GM18519 (cell line): ENCODE measurements around the gene BOD1.

ENCODE experiments used
- ATAC-seq: cut with Tn5 transposase; IDR thresholded peaks from one replicate; pipeline ENCODE4 v1.9.1; 2021; ENCODE audit warnings: mild to moderate bottlenecking, moderate library complexity; ENCODE audit not compliant: unreplicated experiment, low FRiP score

The BOD1 gene

GRCh38 chr5:173642191-173642816 is 25.9 kb upstream of the BOD1 start:
- ATAC-seq: no peak

DNA sequence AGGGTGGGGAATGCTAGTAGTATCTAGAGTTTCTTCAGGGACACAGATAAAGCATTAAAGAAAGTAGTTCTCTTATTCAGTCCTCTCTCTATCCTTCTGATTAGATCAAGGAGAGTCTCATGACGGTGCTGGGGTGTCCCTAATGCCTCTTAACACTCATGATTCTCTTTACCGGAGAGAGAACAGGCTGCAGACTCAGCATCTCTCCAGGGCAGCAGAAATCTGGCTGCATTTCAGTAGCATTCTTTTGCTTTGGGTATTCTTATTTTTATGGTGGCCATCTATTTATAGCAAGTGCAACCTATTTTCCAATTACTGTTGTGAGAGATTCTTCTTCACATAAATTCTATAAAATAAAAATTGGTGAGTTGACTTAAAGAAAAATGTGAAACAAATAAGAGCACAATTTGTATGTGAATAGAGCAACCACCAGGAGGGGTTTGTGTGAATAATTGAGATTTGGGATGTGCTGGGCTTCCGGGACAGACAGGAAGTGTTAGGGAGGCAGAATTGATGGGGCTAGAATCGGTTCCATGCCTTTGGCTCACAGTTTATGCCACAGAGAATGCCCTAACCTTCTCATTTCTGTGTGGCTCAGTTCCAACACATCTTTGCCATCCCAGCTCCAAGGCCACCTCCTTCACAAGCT is 23.8 kb upstream of the BOD1 start:
- ATAC-seq: no peak

GRCh38 chr5:173638126-173639040 is 21.9 kb upstream of the BOD1 start:
- ATAC-seq: no peak

- ATAC-seq: no peak
Observed at GRCh38 chr5:173637340-173637739, 20.9 kb upstream of the BOD1 start.

DNA sequence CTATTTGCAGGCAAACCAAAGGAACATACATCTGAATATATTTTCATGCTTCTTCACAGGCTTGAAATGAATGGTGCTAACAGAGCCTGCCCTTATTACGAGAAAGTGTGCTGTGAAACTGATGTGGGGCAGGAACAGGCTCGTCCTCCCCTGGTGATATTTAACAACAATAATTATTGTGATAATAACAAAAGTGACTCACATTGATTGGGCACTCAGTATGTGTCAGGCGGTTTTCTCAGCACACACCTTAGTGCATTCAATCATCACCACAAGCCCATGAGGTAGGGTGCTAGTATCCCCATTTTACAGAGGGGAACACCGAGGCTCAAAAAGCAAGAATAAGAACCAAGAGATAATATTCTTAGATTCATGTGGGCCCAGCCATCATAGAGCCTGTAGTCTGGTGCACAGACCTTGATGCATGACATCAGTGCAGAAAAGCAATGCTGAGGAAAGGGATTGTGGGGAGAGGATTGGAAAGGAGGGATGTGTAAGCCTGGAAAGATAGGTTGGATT is 18.1 kb upstream of the BOD1 start:
- no peak for ATAC-seq

DNA sequence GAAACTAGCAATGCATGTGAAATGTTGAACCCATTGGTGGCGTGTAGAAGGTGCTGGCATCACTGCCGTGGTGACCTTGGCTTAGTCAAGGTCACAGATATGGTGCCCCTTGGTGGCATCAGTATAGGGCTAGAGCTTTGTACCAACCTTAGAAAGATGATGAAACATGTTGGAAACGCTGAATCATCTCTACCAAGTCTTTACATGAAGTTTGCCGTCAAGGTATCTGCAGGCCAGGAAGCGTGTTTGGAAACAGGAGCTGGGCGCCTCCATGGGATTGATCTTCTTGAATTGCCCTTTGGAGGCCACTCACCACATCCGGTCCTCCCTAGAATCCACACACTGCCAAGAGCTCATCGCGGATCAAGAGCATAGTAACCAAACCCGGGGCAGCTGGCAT is 16.9 kb upstream of the BOD1 start:
- ATAC-seq: no peak

DNA sequence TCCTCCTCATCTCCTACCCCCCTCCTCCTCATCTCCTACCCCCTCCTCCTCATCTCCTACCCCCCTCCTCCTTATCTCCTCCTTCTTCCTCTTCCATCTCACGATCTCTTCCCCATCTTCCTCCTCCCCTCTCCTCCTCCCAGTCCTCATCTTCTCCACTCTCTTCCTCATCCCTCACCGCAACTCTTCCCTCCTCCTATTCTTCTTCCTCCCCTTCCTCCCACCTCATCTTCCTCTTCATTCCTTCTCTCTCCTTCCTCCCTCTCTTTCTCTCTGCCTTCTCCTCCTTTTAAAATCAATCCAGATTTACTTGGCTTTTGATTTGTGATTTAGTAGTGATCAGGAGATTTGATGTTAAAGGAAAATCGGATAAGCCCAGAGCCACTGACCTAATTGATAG is 15.0 kb upstream of the BOD1 start:
- ATAC-seq: no peak

DNA sequence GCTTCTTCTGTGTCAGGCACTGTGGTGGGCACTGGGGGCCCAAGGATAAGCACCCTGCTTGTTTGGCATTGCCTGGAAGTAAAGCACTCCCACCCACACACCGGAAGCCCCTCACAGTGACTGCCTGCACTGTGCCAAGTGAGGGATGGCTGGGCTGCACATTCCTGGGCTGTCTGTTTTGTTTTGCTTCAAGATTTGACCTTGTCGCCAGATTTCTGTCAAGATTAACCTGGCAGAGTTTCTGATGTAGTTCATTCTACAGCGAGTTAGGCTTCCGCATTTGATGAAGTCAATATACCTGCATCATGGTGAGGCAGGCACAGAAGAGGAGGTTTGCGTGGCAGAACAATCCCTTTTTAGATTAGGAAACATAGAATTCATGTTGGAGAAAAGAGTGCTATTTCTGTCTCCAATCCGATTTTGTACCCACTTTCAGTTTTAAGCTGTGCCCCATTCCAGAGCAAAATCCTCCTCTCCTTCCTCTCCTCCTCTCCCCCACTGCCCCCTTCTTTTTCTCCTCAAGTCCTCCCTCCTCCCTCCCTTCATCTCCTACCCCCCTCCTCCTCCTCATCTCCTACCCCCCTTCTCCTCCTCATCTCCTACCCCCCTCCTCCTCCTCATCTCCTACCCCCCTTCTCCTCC is 14.4 kb upstream of the BOD1 start:
- no peak for ATAC-seq

GRCh38 chr5:173629628-173630027 is 13.2 kb upstream of the BOD1 start:
- no peak for ATAC-seq

GRCh38 chr5:173628501-173628900 is 12.1 kb upstream of the BOD1 start:
- no peak for ATAC-seq

DNA sequence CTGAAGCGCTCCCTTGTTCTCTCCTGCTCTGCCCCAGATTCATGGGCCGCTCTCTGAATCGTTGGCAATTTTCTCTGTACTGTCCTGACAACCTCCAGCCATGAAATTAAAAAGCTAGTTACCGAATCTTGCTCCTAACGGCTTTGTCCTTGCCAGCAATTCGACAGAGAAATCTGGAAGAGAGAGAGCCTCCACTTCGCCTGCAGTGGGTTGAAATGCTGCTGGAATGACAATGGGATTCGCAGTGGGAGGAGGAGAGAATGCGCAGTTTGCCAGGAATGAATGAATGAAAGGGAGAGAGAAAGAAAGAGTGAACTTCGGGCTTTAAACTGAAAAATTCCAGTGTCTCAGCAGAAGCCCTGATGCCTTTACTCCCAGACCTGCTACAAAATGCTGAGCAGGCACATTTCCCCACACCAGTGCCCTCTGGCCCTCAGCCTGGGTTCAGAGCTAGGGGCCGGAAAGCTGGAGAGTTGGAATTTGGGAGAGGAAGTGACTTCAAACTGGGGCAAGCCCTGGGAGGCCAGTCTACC is 11.5 kb upstream of the BOD1 start:
- no peak for ATAC-seq

DNA sequence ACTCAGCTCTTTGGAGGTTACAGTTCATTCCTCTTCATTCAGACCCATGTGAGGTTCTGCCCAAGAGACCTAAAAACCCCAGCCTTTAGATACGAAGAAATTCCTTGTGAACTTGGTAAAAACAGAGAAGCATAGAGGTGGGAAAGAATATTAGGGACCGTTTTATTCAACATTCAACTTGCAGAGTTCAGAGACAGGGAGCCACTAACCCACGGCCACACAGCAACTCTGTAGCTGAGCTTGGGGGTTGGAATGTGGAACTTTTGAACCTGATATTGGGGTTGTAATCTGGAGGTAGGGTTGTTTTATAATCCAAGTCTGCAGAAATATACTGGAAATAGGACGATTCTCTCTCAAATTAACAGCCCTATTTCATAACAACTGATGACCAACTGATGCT is 10.8 kb upstream of the BOD1 start:
- ATAC-seq: no peak

DNA sequence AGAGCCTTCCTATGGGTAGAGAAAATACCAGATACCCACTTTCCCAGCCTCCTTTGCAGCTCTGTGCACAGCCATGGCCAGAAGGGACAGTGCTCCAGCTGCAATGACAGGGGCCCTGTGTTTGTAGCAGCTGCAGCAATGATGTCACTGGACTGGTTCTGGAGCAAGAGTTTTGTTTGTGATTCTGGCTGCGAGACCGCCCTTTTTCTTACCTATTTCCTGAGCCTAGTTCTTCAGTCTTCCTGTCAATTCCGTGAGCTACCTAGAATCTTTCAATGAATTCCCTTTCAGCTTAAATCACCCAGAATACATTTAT is 10.0 kb upstream of the BOD1 start:
- ATAC-seq: no peak

GRCh38 chr5:173625673-173626504 is 9.4 kb upstream of the BOD1 start:
- no peak for ATAC-seq

- no peak for ATAC-seq
Observed at GRCh38 chr5:173625261-173625660, 8.8 kb upstream of the BOD1 start.

- ATAC-seq: no peak
Observed at GRCh38 chr5:173624282-173624681, 7.8 kb upstream of the BOD1 start.

DNA sequence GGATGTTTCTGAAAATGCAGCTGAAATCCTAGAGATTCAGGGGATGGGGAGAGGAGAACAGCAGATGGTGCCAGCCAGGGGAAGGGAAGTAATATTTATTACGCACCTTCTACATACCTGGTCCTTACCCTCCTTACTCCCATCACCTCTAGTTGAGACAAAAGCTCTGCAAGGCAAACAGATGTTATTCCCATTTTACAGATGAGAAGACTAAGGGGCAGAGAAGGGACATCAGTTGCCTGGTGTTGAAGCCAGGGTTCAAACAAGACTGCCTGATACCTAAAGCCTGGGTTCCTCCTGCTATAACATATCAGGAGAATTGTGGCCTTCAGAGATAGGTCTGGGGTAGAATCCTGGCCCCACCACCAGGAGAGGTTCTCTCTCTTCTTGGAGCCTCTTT is 7.3 kb upstream of the BOD1 start:
- ATAC-seq: no peak

DNA sequence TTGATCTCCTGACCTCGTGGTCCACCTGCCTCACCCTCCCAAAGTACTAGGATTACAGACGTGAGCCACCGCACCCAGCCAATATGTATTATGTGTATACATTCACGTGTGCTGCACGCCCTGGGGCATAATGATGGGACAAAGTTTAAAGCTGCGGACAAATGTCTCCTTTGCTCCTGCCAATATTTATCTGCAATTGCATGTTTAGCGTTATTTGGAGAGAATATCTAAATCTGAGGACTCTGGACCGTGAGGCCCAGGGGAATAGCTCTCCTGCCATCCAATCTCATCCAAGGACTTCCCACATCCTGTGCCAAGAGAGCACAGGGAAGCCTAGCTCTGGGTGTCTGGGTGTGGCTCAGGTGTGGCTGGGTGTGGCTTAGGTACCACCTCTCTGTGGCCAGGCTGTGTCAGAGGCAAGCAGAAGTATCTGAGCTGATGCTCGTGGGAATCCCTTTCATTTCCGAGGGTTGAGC is 6.9 kb upstream of the BOD1 start:
- no peak for ATAC-seq

DNA sequence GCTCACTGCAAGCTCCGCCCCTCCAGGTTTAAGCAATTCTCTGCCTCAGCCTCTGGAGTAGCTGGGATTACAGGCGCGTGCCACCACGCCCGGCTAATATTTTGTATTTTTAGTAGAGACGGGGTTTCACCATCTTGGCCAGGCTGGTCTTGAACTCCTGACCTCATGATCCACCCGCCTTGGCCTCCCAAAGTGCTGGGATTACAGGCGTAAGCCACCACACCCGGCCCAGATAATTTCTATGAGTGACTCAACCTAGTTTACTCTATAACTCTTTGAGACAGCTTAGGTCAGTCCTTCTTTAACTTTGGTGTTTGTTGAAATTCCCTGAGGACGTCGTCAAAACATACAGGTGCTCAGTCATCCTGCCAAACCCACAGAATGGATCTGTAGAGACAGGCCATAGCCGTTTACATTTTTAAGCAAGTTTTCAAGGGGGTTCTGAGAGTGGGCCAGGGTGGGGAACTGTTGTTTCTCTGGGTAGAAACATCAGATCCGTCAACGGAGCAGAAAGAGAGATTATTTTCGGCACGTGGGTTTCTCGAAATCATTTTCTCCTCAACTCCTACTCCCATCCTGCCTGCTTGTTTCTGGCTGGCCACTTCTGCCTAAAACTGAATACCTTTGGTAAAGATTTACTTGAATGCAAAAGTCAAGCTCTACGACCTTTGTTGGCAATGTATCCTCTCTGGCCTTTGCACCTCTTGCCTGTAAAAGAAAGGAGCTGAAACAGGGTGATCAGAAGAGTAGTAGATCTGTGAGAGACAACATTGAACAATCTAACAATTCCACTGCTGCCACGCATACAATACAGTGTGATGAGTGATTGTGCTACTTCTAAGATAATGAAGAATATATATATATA is 6.0 kb upstream of the BOD1 start:
- ATAC-seq: no peak
